NCI-H146 treated with DMSO at 0.1 percent for 48 hours (cell line): ENCODE data around the gene CCK.
"Not testable (repeated sequence)": the region's sequence is repeated elsewhere in the genome, so short reads cannot be mapped to it uniquely, and the experiment has no call there.

Source experiments
- DNase-seq: peaks from one replicate; lab custom pipeline; 2025; ENCODE audit not compliant: unreplicated experiment; lab: John Stamatoyannopoulos, UW

The CCK gene

DNA sequence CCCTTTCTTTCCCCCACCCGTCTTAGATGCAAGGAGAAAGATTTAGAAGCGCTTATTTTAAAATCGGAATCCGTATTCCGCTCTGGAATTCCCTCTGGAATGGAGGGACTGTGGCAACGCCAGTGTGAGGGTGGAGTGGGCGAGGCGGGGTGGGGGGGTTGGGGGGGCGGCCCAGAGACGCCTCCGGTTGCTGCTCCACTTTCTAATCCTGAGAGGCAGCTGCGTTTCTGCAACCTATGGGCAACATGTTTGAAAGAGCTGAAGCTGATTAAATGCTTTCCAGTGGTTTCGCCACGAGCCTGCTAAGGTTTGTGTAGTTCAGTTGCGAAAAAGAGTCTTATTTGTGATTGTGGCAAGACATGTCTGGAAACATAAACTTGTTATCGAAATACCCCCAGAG lies at the start of gene CCK:
CCK (minus strand) TSS at position 101 of the 400 bp plus-strand sequence. CDS start 2,555 bp downstream, outside the sequence.
- no peak for DNase-seq

GRCh38 chr3:42314411-42314810 lies 48.4 kb upstream of the CCK start:
- DNase-seq, result no peak

- DNase-seq, result no peak
These were observed 42.7 kb upstream of the CCK start for GRCh38 chr3:42308651-42309050.

GRCh38 chr3:42306499-42306898 lies 40.5 kb upstream of the CCK start:
- no peak for DNase-seq

DNA sequence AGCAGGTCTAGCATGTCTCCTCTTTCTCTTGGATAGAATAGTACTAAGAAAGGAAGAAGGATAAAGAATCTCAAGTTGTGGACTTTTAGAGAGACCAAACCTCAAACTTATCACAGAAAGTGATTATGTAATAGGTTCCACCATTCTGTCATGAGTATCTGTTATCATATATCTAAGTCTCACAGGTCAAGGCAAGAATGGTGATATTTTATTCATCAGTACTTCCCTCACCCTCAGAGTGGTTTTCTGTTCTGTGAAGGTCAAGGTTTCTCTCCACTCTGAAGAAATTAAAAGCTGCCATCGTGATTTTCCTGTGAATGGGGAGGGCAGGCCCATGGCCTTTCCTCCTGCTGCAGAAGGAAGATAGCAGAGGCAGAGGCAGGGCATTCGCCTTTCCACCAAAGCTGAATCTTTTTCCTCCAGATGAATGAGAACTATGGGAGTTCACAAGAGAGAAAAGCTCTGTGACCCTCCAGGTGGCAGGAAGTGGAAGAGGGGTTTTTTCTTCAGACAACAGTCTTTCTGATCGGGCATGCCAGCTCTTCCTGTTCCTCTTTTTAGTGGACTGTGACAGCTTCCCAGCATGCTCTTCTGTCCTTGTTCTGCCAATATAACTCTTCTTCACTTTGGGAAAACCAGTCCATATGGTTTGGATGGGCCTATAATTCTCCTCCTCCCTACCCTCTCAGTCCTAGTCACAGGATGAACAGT lies 37.1 kb upstream of the CCK start:
- no peak for DNase-seq

- DNase-seq, result no peak
These were observed 35.6 kb upstream of the CCK start for GRCh38 chr3:42301446-42302175.

GRCh38 chr3:42300778-42301177 lies 34.8 kb upstream of the CCK start:
- DNase-seq, result no peak

DNA sequence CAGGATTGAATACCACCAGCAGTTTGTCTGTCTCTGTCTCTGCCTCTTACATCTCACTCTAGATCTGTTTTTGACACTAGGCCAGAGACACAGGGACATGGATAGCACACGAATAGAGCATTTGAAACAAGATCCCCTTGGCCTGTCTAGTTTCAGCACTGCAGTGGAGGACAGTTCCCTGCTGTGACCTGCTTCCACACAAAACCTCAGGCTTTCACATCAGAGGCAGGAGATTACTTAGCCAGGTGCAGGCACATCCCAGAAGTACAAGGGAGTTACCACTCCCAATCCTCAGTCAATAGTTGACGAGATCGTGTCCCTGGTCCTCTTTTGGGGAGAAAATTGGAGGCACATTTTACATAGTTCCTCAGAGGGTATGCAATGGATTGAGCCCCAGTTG lies 34.0 kb upstream of the CCK start:
- no peak for DNase-seq

- DNase-seq, result no peak
These were observed 32.3 kb upstream of the CCK start for GRCh38 chr3:42298259-42298658.

GRCh38 chr3:42292009-42292408 lies 26.0 kb upstream of the CCK start:
- DNase-seq, result no peak

DNA sequence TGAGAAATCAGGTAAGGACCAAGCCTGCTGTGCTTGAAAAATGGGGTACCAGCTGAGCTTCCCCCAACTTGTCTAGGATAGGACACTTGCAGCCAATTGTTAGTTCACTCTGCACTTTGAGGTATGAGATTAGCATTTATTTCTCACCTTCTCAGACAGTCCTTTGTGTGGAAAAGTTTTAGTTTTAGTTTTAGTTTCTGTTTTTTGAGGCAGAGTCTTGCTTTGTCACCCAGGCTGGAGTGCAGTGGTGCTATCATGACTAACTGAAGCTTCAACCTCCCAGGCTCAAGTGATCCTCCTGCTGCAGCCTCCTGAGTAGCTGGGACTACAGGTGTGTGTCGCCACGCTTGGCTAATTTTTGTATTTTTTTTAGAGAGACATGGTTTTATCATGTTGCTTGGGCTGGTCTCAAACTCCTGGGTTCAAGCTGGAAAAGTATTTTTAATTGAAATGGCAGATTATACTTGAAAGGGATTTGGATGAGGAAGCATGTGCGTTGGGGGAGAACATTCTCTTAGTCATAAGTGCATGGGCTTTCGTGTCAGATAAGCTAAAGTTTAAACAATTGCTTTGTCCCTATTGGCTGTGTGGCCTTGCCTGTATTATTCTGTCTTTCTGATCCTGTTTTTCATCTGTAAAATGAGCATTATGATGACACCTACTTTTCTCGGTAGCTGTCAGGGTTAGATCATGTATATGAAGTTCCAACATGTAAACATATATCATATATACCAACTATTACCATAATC lies 25.2 kb upstream of the CCK start:
- DNase-seq, result no peak

DNA sequence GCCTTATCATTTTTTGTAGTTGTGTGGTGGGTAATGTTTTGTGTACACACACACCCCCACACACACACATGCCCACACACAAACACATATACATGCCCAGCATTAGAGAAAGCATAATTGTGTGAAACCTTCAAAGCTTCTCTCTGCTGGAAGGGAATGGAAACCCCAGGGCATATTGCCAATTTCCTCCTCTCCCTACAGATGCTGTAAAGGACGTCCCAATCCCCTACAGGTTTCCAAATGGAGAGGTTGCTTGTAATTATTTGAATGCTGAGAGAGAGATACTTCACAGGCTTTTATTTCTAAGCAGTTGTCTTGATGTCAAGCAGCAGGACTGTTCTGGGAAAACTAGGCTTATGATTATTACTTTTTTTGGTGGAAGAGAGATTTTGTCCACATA lies 23.0 kb upstream of the CCK start:
- no peak for DNase-seq

DNA sequence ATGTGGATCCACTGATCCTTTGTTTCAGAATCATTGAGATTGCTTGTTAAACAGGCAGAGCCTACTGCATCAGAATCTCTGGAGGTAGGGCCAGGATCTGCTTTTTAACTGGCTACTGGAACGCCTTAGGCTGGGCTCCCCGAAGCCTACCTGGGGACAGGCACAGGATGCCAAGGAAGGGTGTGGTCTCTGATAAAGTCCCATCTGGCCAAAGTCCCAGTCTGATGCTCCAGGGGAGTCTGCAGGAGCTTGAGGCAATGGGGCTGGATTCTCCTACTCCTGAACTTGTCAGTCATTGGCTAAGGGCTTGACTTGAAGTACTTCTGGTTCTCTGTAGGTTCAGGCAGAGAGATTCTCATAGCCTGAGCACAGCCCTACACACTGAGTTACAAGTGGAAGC lies 22.4 kb upstream of the CCK start:
- no peak for DNase-seq

- not testable (repeated sequence) for DNase-seq
These were observed 21.4 kb upstream of the CCK start for GRCh38 chr3:42287423-42287822.

GRCh38 chr3:42277676-42278075 lies 11.7 kb upstream of the CCK start:
- DNase-seq, result no peak

GRCh38 chr3:42276141-42277132 lies 10.5 kb upstream of the CCK start:
- DNase-seq, result no peak

- no peak for DNase-seq
These were observed 9.2 kb upstream of the CCK start for GRCh38 chr3:42275217-42275616.

- no peak for DNase-seq
These were observed 8.3 kb upstream of the CCK start for GRCh38 chr3:42274266-42274665.

- no peak for DNase-seq
These were observed 7.4 kb upstream of the CCK start for GRCh38 chr3:42273361-42273760.

DNA sequence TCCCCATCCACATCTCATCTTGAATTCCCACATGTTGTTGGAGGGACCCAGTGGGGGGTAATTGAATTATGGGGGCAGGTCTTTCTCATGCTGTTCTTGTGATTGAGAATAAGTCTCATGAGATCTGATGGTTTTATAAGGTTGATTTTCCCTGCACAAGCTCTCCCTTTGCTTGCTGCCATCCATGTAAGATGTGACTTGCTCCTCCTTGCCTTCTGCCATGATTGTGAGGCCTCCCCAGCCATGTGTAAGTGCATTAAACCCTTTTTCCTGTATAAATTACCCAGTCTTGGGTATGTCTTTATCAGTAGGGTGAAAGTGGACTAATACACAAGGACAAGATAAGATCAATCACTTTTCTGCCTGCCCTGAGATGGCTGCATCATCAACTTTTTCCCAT lies 5.8 kb upstream of the CCK start:
- no peak for DNase-seq

GRCh38 chr3:42270561-42270960 lies 4.6 kb upstream of the CCK start:
- no peak for DNase-seq
